Measurements from ENCODE around the gene C10orf67.
"Not testable (repeated sequence)": the region's sequence is repeated elsewhere in the genome, so short reads cannot be mapped to it uniquely, and the experiment has no call there.

Gene C10orf67

GRCh38 chr10:23280419-23281043 is 64.1 kb downstream of the C10orf67 start:
- DNase-seq (ENCODE audit: extremely low read depth in 1 of 2, low read depth in 1 of 2) = no peak

- DNase-seq (ENCODE audit: extremely low read depth in 1 of 2, low read depth in 1 of 2) = no peak
These were observed 69.2 kb downstream of the C10orf67 start for GRCh38 chr10:23275355-23275754.

- not testable (repeated sequence) for DNase-seq (ENCODE audit: extremely low read depth in 1 of 2, low read depth in 1 of 2)
These were observed 70.4 kb downstream of the C10orf67 start for GRCh38 chr10:23274179-23274578.

- no peak for DNase-seq (ENCODE audit: extremely low read depth in 1 of 2, low read depth in 1 of 2)
These were observed 74.1 kb downstream of the C10orf67 start for GRCh38 chr10:23270531-23270930.

- DNase-seq (ENCODE audit: extremely low read depth in 1 of 2, low read depth in 1 of 2) = no peak
These were observed 81.0 kb downstream of the C10orf67 start for GRCh38 chr10:23263441-23264164.

- no peak for DNase-seq (ENCODE audit: extremely low read depth in 1 of 2, low read depth in 1 of 2)
These were observed 81.7 kb downstream of the C10orf67 start for GRCh38 chr10:23262928-23263327.

GRCh38 chr10:23258516-23258915 is 86.1 kb downstream of the C10orf67 start:
- DNase-seq (ENCODE audit: extremely low read depth in 1 of 2, low read depth in 1 of 2) = no peak

GRCh38 chr10:23253780-23254179 is 90.8 kb downstream of the C10orf67 start:
- no peak for DNase-seq (ENCODE audit: extremely low read depth in 1 of 2, low read depth in 1 of 2)

GRCh38 chr10:23252859-23253258 is 91.7 kb downstream of the C10orf67 start:
- DNase-seq (ENCODE audit: extremely low read depth in 1 of 2, low read depth in 1 of 2) = not testable (repeated sequence)

- not testable (repeated sequence) for DNase-seq (ENCODE audit: extremely low read depth in 1 of 2, low read depth in 1 of 2)
These were observed 102.8 kb downstream of the C10orf67 start for GRCh38 chr10:23241779-23242178.

GRCh38 chr10:23238015-23238414 is 106.6 kb downstream of the C10orf67 start:
- no peak for DNase-seq (ENCODE audit: extremely low read depth in 1 of 2, low read depth in 1 of 2)

GRCh38 chr10:23230582-23230981 is 114.0 kb downstream of the C10orf67 start:
- DNase-seq (ENCODE audit: extremely low read depth in 1 of 2, low read depth in 1 of 2) = no peak

GRCh38 chr10:23217471-23217870 is 127.1 kb downstream of the C10orf67 start:
- DNase-seq (ENCODE audit: extremely low read depth in 1 of 2, low read depth in 1 of 2) = no peak

- no peak for DNase-seq (ENCODE audit: extremely low read depth in 1 of 2, low read depth in 1 of 2)
These were observed 138.5 kb downstream of the C10orf67 start for GRCh38 chr10:23205972-23206642.

- DNase-seq (ENCODE audit: extremely low read depth in 1 of 2, low read depth in 1 of 2) = no peak
These were observed 139.8 kb downstream of the C10orf67 start for GRCh38 chr10:23204773-23205172.

- no peak for DNase-seq (ENCODE audit: extremely low read depth in 1 of 2, low read depth in 1 of 2)
These were observed 140.9 kb downstream of the C10orf67 start for GRCh38 chr10:23203369-23204325.

- DNase-seq (ENCODE audit: extremely low read depth in 1 of 2, low read depth in 1 of 2) = no peak
These were observed 141.8 kb downstream of the C10orf67 start for GRCh38 chr10:23202779-23203178.

- no peak for DNase-seq (ENCODE audit: extremely low read depth in 1 of 2, low read depth in 1 of 2)
These were observed 142.8 kb downstream of the C10orf67 start for GRCh38 chr10:23201837-23202236.

GRCh38 chr10:23200997-23201652 is 143.5 kb downstream of the C10orf67 start:
- DNase-seq (ENCODE audit: extremely low read depth in 1 of 2, low read depth in 1 of 2) = no peak

- DNase-seq (ENCODE audit: extremely low read depth in 1 of 2, low read depth in 1 of 2) = no peak
These were observed 144.0 kb downstream of the C10orf67 start for GRCh38 chr10:23200586-23200985.

Measured in activated CD8-positive, alpha-beta memory T cell treated with anti-CD3 and anti-CD28 coated beads for 1 hour (primary cell).